ENCODE data around the gene ATG7.
"Not testable (repeated sequence)": the region's sequence is repeated elsewhere in the genome, so short reads cannot be mapped to it uniquely, and the experiment has no call there.

Gene ATG7

DNA sequence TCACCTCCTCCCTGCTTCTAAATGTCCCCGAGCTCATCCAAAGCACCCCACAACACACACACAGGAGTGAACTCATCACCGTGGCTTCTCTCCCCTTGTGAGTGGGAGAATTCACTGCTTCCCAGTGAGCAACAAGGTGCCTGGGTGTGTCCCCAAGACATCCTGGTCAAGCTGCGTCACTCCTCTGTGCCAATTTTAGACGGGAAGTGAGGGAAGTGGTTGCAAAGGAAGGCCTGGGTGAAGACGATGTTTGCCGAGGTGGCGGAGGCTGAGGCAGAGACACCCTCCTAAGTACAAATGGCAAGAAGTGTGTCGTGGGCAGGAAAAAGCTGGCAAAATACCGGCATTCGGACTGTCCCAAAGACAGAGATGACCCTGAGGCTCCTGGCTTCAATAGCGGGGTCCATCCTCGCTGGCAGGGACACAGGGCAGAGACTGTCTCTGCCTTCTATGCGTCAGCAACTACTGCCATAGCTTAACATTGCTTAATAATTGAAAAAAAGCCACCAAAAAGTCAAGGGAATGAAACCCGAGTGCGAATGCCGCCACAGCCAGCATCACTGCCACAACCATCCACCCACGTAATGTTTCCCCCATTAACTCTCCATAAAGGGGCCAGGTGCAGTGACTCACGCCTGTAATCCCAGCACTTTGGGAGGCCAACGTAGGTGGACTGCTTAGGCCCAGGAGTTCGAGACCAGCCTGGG, 298.7 kb downstream of the ATG7 start:
- no peak for DNase-seq

DNA sequence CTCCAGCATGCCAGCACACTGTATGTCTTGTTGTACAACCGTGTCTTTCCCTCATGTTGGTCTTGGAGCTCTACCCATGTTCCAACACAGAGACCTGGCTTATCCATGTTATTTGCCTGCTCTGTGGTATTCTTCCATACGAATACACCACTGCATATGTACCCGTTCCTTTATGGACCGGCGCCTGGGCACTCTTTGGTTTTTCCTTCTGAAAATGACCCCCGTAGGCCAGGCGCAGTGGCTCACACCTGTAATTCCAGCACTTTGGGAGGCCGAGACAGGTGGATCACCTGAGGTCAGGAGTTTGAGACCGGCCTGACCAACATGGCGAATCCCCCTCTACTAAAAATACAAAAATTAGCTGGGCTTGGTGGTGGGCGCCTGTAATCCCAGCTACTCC, 300.5 kb downstream of the ATG7 start:
- DNase-seq: not testable (repeated sequence)

DNA sequence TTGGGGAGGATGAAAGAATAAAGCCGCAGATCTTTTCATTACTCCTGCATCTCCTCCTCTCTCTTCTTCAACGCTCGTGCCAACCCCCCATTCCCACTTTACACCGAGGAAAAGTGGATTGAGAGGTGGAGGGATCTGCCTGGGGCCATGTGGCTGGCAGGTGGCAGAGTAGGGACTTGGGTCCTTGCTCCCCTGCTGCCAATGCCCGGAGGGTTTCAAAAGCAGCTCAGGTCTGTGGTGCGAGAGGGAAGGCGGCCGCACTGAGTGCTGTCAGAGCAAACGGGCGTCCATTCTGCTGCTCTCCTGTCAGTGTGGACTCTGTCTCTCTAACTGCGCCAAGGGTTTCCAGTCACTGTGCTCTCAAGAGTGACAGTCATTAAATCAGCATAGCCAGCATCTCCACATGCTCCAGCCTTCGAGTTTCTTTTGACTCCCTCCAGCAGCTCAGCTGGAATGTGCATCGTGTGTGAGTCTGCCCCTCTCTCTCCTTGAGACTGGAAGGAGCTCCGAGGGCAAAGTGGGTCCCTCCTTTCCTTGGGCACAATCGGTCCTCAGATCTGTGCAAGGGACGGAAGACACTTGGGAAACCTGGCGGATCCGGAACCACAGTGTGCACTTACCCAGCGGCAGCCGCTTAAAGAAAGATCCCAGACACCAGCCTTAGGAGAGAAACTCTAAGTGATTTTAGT, 302.9 kb downstream of the ATG7 start:
- DNase-seq: no peak

DNA sequence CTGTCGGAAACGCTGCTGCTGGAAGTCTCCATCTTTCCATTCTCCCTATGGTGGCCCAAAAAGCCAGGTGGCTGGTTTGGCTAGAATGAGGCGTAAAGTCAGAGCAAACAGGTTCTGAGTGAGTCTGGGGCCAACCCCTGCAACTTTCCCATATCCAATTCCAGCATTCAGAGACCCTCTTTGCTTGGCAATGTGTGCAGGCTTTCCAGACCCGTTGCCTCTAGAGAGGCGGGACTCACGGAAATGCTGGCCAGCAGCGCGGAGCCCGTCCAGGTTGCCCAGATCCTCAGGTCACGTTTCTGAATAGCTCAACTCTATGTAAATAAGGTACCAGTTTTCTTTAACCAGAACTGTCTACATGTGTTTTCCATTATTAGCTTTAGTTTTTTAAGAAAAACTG, 303.5 kb downstream of the ATG7 start:
- DNase-seq: no peak

DNA sequence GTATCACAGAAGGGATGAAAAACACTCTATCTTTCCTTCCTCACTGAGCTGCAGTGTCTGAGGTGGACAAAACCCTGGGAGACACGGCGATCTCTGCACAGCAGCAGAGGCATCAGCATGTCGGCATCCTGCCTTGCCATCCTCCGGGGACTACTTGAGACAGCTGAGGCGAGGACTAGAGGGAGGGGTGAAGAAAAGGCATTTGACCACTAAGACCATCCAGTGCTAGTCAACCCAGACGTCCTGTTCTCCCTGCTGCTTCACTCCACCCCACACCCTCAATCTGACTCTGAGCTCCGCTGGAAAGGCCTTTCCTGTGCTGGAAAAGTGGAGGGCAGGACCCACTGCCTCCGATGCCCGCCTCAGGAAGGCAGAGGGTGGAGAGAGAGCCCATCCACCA, 304.3 kb downstream of the ATG7 start:
- no peak for DNase-seq

DNA sequence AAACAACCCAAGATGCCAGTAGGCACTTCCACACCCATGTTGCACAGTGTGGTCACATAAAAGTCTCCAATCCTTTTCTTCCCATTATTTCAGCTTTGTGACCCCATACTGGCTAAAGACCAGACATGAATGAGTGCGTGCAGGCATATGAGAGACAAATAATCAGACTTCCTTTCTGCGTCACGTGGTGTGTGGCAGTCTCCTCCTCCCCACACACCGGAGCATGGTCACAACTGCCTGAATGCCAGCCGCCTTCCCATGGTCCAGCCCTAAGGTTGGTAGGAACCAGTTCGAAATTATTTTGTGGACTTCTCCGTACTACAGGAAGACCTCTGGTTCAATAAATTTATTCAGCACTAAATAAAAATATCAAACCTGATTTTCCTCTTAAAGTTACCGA, 306.0 kb downstream of the ATG7 start:
- no peak for DNase-seq

DNA sequence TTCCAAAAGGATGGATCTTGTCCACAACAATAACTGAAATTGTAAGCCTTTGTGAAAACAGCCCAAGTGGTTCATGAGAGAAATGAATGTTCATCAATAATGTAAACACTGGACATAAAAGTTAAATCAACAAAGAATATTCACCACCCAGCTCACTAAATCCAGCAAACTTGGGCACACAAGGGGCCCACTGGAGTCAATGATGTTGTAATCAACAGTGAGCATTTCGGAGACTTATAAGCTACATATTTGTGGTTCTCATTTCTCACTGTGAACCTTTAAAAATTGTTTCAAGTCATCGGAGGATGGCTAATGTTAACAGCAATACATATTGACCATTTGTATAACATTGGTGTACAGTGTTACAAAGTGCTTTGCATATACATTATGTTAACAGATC, 308.4 kb downstream of the ATG7 start:
- no peak for DNase-seq

DNA sequence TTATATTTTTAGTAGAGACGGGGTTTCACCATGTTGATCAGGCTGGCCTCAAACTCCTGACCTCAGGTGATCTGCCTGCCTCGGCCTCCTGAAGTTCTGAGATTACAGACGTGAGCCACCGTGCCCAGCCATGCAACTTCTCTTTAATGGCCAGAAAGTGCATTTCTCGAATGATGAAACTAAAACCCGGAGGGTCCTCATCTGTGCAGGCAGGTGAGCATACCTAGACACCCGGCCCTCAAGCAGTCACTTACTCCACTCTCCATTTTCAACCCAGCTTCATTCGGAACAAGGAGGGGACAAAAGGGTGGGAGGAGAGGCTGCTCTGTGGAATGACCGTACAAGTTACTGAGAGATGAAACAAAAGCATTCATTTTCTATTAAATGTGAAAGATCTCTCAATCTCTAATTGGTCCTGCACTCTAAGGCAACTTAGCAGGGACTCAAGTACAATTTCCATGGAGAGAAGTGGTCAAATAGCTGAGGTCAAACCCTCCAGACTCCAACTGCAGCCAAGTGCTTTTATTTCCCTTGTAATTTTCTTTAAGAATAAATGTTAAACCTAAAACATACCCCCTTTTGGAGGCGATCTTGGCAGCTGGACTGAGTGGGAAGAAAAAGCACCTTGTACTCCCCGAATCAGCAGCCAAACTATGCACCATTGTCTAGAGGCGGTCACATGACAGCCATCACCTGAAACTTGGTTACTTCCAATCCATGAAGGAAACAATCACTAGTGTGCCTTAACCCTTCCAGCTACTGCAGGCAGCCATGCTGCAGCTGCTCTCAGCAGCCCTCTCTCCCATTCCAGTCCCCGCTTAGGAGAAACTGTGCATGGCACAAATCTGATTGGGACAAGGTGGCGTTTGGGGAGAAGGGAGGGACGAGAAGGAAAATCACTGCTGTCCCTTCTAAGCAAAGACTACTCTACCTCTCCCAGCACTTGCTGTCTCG, 309.3 kb downstream of the ATG7 start:
- DNase-seq: peak; percentile 64 to 85

DNA sequence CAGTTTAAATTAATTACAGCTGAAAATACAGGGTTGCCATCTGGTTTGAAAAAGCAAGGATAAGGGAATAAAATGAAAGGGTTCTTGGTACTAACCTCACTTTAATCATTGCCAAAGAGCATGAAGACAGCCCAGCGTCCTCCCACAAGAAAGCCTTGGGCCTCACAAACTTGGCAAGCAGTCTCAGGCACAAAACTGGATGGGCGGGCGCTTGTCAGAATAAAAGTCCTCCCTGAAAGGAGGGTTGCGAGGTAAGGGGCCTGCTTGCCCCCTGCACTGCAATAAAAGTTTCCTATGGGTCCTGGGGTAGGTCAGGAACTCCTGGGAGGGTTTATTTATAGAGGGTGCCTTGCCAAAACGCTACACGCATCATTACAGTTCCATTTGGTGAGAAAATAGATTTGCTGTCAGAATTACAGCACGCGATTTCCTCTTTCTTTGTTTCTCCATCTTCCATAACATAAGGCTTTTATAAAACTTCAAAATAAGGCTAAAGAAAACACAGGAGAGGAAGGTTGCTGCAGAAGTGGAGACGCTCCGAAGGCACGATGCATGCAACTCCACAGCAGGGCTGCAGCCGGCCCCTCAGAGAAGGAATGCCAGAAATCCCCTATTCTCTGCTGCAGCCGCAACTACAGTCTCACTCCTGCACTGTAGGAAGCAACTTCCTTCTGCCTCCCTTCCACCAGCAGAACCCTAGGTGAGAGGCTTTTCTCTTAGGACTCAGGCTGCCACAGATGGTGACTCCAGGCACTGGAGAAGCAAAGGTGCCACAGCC, 310.2 kb downstream of the ATG7 start:
- DNase-seq: peak; percentile 67 to 85

DNA sequence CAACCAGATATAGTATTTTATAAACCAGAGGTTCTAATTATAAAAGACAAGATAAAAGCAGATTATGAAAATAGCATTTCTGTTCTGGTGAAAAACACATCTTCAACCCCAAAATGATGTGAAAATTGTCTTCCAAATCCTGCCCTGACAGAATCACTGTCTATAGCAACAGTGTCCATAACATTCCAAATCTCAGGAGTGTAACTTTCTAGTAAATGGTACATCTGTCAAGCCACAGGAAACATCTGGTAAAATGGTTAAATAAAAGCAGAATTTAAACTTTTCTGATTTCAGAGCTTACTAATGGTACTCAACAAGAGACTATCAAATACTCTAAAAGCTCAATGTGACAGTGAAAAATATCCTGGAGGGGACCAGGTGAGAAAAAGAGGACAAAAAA, 311.0 kb downstream of the ATG7 start:
- no peak for DNase-seq

DNA sequence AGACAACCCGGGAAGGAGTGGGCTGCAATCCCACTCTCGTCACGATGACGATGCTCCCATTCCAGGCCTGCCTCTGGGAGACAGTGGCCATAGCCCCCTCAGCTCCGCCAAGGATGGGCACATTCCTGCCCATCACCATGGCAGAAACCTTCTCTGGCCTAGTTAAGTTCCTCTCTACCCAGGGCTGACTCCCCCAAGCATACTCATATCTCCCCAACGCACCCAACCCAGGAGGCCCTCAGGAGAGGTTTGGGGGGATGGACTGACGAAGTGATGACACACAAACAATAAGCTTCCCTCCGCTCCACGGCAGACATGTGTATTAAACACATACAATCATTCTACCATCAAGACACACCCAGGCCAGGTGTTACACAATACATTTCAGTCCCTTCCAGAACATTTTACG, 311.4 kb downstream of the ATG7 start:
- DNase-seq: no peak

DNA sequence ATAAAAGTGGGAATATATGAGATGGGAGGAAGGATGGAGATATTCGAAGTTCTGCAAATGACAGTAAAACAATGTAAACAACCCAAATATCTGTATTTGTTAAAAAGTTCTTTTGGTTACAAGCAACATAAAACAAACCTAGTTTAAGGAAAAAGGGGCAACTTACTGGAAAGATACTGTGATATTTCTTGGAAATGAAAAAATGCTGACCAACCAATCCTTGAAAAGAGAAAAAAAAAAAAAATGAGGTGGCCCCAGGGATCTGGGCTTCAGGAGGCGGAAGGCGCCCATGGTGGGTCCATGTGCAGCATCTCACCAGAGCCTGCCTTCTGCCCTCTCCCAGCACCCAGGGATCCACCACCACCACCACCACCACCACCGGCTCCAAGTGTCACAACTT, 312.4 kb downstream of the ATG7 start:
- DNase-seq: no peak

DNA sequence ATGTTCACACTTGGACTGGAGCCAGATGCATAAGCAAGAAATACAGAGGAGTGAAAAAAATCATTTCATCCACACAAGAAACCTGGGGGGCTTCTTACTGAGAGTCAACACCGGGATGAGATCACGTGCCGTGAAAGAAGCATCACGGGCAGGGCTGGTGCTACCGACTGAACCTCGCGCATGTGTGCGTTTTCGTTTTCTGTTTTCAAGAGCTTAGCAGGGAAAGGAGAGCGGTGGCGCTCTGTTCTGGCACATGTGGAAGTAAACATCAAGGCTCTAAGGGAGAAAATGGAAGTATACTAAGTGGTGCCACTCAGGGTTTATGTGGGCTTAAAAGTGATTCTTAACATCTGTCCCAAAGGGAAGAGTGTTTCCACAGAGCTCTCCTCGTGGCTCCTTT, 315.6 kb downstream of the ATG7 start:
- DNase-seq: no peak

DNA sequence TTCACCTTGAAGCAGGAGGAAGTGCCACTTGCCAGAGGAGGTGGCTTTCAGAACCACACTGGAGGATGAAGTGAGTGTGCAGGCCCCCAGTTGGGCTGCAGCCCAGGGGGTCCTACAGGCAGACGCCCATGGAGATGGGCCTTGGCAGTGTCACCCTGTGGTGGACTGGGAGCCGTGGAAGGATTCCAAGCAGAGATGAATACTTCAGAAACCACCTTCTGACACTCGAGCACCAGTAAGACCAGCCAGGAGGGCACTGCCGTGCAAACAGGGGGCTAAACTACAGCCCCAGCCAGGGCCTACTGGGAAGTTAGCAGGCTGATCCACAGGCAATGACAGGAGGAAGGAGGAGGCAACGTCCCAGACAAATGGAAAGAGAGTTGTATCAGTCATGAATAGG, 316.1 kb downstream of the ATG7 start:
- DNase-seq: no peak

DNA sequence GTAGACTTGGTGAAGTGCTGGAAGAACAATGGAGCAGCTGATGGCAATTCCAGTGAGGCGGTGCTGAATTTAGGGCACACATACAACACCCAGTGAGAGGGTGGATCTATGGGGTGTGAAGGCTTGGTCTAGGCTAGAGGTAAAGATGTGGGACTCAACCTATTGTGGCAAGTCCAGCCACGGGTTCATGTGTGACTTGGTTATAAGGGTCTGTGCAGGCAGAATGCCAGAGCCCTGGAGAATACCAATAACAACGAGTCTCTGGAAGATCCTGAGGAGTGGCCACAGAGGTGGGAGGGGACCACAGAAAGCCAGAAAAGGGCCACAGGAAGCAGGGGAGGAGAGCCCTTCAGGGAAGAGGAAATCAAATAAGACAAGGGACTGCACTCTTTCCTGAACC, 316.6 kb downstream of the ATG7 start:
- DNase-seq: no peak

DNA sequence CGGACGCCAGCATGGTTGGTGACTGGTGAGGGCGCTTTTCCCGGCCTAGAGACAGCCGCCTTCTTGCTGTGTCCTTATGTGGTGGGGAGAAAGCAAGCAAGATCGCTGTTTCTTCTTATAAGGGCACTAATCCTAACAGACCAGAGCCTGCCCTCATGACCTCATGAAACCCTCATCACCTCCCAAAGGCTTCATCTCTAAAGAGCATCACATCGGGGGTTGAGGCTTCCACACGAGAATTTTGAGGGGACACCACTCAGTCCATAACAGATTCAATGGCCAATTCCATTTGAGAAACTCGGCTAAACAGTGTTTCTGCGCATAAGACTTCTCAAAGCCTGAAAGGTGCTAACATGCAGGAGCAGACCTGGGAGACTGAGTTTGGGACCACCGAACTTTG, 317.5 kb downstream of the ATG7 start:
- DNase-seq: no peak

DNA sequence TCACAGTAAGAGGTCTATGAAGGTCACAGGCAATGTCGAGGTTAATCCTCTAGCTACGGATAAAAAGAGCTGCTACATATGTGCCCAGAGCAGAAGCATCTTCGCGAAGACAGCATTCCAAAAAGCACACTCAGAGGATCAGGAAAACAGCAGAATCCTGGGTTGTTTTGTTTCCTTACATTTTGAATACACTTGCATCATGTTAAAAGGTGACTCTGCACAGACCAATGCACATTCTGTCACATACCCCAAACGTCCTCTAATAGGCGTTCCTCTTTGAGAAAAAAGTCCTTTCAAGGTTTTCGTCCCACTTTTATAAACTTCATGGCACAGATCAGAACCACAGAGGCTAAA, 318.8 kb downstream of the ATG7 start:
- no peak for DNase-seq

DNA sequence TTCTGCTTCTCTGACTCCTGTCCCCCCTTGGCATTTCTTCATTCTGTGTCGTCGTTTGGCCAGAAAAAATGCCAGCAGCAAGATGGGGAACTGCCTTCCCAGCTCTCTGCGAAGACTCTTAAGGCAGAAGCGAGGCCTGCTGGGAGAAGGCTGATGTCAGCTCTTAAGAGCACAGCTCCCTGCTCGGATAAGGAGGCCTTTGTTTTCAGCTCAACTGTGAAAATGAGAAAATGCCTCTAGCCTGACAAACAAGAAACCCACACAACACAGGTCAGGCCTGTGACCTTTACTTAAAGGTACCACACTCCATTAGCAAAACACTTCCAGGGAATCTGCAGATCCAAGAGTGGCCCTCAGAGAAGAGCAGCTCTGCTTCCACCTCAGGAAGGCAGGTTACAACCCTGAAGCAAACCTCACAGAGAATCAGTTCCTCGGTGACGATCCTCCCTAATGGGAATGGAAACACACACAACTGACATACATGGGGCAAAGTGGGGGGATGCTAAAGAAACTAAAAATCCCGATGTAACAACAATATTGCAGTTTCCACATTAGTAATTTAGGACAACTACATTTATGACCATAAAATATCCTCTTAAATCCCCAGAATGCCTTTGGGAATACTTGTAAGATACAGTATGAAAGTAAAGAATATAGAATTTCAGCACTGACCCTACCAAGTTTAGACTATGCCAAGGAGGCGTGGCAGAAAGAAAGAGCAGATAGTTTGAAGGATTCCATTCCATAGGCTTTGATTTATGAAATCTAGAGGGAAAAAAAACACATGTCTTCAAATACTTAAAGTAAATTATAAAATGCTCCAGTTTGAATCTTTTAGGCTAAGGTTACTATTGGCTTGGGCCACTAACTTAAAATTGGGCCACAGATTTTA, 319.4 kb downstream of the ATG7 start:
- DNase-seq: peak; percentile 77 to 94

DNA sequence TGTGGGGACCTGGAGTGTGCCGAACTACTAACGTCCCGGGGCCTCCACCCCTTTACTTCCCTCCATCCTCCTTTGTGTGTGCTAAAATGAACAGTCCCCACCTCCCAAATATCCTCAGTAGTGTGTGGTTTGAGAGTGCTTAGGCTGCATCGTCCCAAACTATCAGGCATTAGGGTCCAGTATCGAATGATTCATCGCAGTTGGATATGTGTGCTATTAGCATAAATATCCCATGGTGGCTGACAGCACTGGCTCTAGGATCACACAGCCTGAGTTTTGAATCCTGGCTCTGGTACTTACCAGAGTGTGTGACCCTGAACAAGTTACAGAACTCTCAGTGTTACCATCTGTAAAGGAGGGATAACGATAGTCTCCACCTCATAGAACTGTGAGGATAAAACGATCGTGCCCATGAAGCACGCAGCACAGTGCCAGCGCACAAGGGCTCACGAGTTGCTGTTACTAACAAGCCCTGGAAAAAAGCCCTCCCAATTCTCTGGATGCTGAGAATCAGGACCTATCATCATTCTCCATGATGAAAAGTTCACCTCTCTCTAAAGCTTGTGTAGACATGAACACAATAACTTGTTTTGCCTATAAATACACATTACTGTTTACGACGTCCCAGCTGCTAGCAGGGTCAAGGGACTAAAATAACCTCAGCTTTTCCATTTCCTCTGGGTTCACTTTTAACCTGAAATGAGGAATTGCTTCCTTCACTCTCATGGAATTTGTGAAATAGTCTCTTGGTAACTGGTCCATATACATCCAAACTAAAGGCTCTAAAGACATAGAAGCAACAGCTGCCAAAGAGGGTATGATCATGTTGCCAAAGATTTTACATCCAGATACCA, 320.5 kb downstream of the ATG7 start:
- peak in 1 of 2 donors; percentile 46 for DNase-seq

DNA sequence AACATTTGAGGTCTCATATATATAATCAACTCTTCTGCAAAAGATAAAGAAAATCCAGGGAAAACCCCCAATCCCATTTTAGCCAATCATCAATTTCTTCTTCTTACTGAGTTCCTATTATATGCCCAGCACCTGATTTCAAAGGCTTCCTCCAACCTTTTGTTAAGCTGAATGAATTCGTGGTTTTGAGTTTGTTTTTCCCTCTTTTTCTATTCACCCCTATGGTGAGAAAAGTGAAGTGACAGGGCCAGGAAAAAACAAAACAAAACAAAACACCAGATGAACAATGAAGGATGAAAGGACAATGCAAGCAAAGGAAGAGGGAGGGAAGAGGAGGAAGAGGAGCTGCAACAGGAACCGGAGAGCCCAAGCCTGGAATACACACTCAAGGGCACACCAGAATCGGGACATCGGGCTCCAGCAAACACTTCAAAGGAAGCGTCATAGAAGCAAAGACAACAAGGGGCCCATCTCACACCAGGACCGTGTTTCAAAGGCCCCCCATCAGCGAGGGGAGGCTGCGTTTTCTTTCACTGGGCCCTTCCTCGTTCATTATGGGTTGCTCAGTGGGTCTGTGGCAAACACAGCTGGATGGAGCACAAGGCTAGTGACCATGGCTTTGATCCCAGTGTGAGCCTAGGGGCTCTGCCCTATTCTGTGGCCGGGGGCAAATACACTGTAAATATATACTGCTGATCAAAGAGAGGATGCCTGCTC, 321.3 kb downstream of the ATG7 start:
- no peak for DNase-seq
